ENCODE data around the gene ZDHHC14.

Gene ZDHHC14

GRCh38 chr6:157481189-157481864, 100.3 kb downstream of the ZDHHC14 start:
- Mint-ChIP-seq H3K9me3 (peaks cover 4% of the 10 kb centered on the region), H3K4me1 (ENCODE audit: low read depth) (peaks cover 13% of the 10 kb centered on the region), H3K27me3 (ENCODE audit: low read depth) (peaks cover 4% of the 10 kb centered on the region), H3K36me3 (ENCODE audit: low read depth) (peaks cover 5% of the 10 kb centered on the region), H3K27ac (no peak overlapping the region), H3K4me3 (no peak overlapping the region)
- no peak for DNase-seq (ENCODE audit: low spot score)

GRCh38 chr6:157481865-157482249, 100.9 kb downstream of the ZDHHC14 start:
- Mint-ChIP-seq H3K36me3 (ENCODE audit: low read depth) (peaks cover 2% of the 10 kb centered on the region), H3K4me3 (no peak overlapping the region), H3K9me3 (peaks cover 3% of the 10 kb centered on the region), H3K27ac (no peak overlapping the region), H3K27me3 (ENCODE audit: low read depth) (no peaks in the 10 kb centered on the region), H3K4me1 (ENCODE audit: low read depth) (peaks cover 15% of the 10 kb centered on the region)
- no peak for DNase-seq (ENCODE audit: low spot score)

GRCh38 chr6:157483770-157484169, 102.8 kb downstream of the ZDHHC14 start:
- Mint-ChIP-seq H3K4me3 (no peak overlapping the region), H3K4me1 (ENCODE audit: low read depth) (peaks cover 25% of the 10 kb centered on the region), H3K36me3 (ENCODE audit: low read depth) (peaks cover 2% of the 10 kb centered on the region)

GRCh38 chr6:157484181-157484580, 103.2 kb downstream of the ZDHHC14 start:
- H3K27ac Mint-ChIP-seq = no peak overlapping the region
- peaks cover 3% of the 10 kb centered on the region for H3K9me3 Mint-ChIP-seq
- no peak for DNase-seq (ENCODE audit: low spot score)
- H3K4me1 Mint-ChIP-seq (ENCODE audit: low read depth) = peaks cover 29% of the 10 kb centered on the region
- H3K36me3 Mint-ChIP-seq (ENCODE audit: low read depth) = peaks cover 2% of the 10 kb centered on the region
- no peak overlapping the region for H3K4me3 Mint-ChIP-seq
- H3K27me3 Mint-ChIP-seq (ENCODE audit: low read depth) = no peaks in the 10 kb centered on the region

More at GRCh38 chr6:157483770-157484169, 102.8 kb downstream of the ZDHHC14 start:
- peaks cover 3% of the 10 kb centered on the region for H3K9me3 Mint-ChIP-seq
- no peaks in the 10 kb centered on the region for H3K27me3 Mint-ChIP-seq (ENCODE audit: low read depth)
- H3K27ac Mint-ChIP-seq = no peak overlapping the region
- no peak for DNase-seq (ENCODE audit: low spot score)

- peak overlapping the region; percentile 81 for H3K27ac Mint-ChIP-seq
Observed at GRCh38 chr6:157486572-157486971, 105.6 kb downstream of the ZDHHC14 start.

GRCh38 chr6:157487110-157487773, 106.3 kb downstream of the ZDHHC14 start:
- Mint-ChIP-seq H3K27me3 (ENCODE audit: low read depth) (peaks cover 7% of the 10 kb centered on the region), H3K4me1 (ENCODE audit: low read depth) (peaks cover 30% of the 10 kb centered on the region), H3K27ac (no peak overlapping the region), H3K4me3 (peak overlapping the region; percentile 16), H3K36me3 (ENCODE audit: low read depth) (peaks cover 2% of the 10 kb centered on the region), H3K9me3 (peaks cover 3% of the 10 kb centered on the region)
- DNase-seq (ENCODE audit: low spot score) = no peak

More at GRCh38 chr6:157486572-157486971, 105.6 kb downstream of the ZDHHC14 start:
- Mint-ChIP-seq H3K36me3 (ENCODE audit: low read depth) (peaks cover 2% of the 10 kb centered on the region), H3K9me3 (peaks cover 3% of the 10 kb centered on the region), H3K4me1 (ENCODE audit: low read depth) (peaks cover 31% of the 10 kb centered on the region), H3K27me3 (ENCODE audit: low read depth) (peaks cover 7% of the 10 kb centered on the region), H3K4me3 (peak overlapping the region; percentile 62)
- no peak for DNase-seq (ENCODE audit: low spot score)

GRCh38 chr6:157488058-157488457, 107.1 kb downstream of the ZDHHC14 start:
- no peak for DNase-seq (ENCODE audit: low spot score)
- Mint-ChIP-seq H3K27ac (no peak overlapping the region), H3K27me3 (ENCODE audit: low read depth) (peaks cover 7% of the 10 kb centered on the region), H3K36me3 (ENCODE audit: low read depth) (peaks cover 2% of the 10 kb centered on the region), H3K9me3 (peaks cover 3% of the 10 kb centered on the region), H3K4me3 (no peak overlapping the region), H3K4me1 (ENCODE audit: low read depth) (peaks cover 30% of the 10 kb centered on the region)

- peaks cover 2% of the 10 kb centered on the region for H3K9me3 Mint-ChIP-seq
- peaks cover 2% of the 10 kb centered on the region for H3K36me3 Mint-ChIP-seq (ENCODE audit: low read depth)
- H3K27me3 Mint-ChIP-seq (ENCODE audit: low read depth) = peaks cover 7% of the 10 kb centered on the region
- DNase-seq (ENCODE audit: low spot score) = no peak
- no peak overlapping the region for H3K27ac Mint-ChIP-seq
- no peak overlapping the region for H3K4me3 Mint-ChIP-seq
- H3K4me1 Mint-ChIP-seq (ENCODE audit: low read depth) = peaks cover 30% of the 10 kb centered on the region
Observed at GRCh38 chr6:157488716-157489118, 107.7 kb downstream of the ZDHHC14 start.

- H3K9me3 Mint-ChIP-seq = peaks cover 4% of the 10 kb centered on the region
- H3K27me3 Mint-ChIP-seq (ENCODE audit: low read depth) = peaks cover 7% of the 10 kb centered on the region
- peaks cover 30% of the 10 kb centered on the region for H3K4me1 Mint-ChIP-seq (ENCODE audit: low read depth)
- peaks cover 4% of the 10 kb centered on the region for H3K36me3 Mint-ChIP-seq (ENCODE audit: low read depth)
- H3K4me3 Mint-ChIP-seq = no peak overlapping the region
- no peak overlapping the region for H3K27ac Mint-ChIP-seq
- DNase-seq (ENCODE audit: low spot score) = no peak
Observed at GRCh38 chr6:157490611-157491269, 109.8 kb downstream of the ZDHHC14 start.

GRCh38 chr6:157491571-157492232, 110.7 kb downstream of the ZDHHC14 start:
- Mint-ChIP-seq H3K36me3 (ENCODE audit: low read depth) (peaks cover 4% of the 10 kb centered on the region), H3K4me1 (ENCODE audit: low read depth) (peaks cover 22% of the 10 kb centered on the region), H3K27ac (no peak overlapping the region), H3K9me3 (peaks cover 11% of the 10 kb centered on the region), H3K27me3 (ENCODE audit: low read depth) (peaks cover 7% of the 10 kb centered on the region), H3K4me3 (no peak overlapping the region)
- DNase-seq (ENCODE audit: low spot score) = no peak

- Mint-ChIP-seq H3K4me1 (ENCODE audit: low read depth) (peaks cover 19% of the 10 kb centered on the region), H3K27me3 (ENCODE audit: low read depth) (peaks cover 7% of the 10 kb centered on the region), H3K36me3 (ENCODE audit: low read depth) (peaks cover 4% of the 10 kb centered on the region), H3K27ac (no peak overlapping the region), H3K9me3 (peaks cover 15% of the 10 kb centered on the region), H3K4me3 (no peak overlapping the region)
- no peak for DNase-seq (ENCODE audit: low spot score)
Observed at GRCh38 chr6:157492249-157492648, 111.3 kb downstream of the ZDHHC14 start.

GRCh38 chr6:157492741-157493140, 111.8 kb downstream of the ZDHHC14 start:
- peak overlapping the region; percentile 33 for H3K27ac Mint-ChIP-seq
- peaks cover 4% of the 10 kb centered on the region for H3K36me3 Mint-ChIP-seq (ENCODE audit: low read depth)
- peaks cover 7% of the 10 kb centered on the region for H3K27me3 Mint-ChIP-seq (ENCODE audit: low read depth)
- DNase-seq (ENCODE audit: low spot score) = no peak
- H3K4me3 Mint-ChIP-seq = no peak overlapping the region
- peaks cover 16% of the 10 kb centered on the region for H3K4me1 Mint-ChIP-seq (ENCODE audit: low read depth)
- peaks cover 15% of the 10 kb centered on the region for H3K9me3 Mint-ChIP-seq

- Mint-ChIP-seq H3K27me3 (ENCODE audit: low read depth) (peaks cover 7% of the 10 kb centered on the region), H3K27ac (peak overlapping the region; percentile 33)
Observed at GRCh38 chr6:157493173-157493572, 112.2 kb downstream of the ZDHHC14 start.

GRCh38 chr6:157493576-157493975, 112.6 kb downstream of the ZDHHC14 start:
- Mint-ChIP-seq H3K4me3 (no peak overlapping the region), H3K36me3 (ENCODE audit: low read depth) (peaks cover 4% of the 10 kb centered on the region), H3K27ac (no peak overlapping the region), H3K9me3 (peaks cover 15% of the 10 kb centered on the region), H3K27me3 (ENCODE audit: low read depth) (peaks cover 7% of the 10 kb centered on the region), H3K4me1 (ENCODE audit: low read depth) (peaks cover 20% of the 10 kb centered on the region)
- no peak for DNase-seq (ENCODE audit: low spot score)

More at GRCh38 chr6:157493173-157493572, 112.2 kb downstream of the ZDHHC14 start:
- no peak for DNase-seq (ENCODE audit: low spot score)
- H3K36me3 Mint-ChIP-seq (ENCODE audit: low read depth) = peaks cover 4% of the 10 kb centered on the region
- H3K9me3 Mint-ChIP-seq = peaks cover 15% of the 10 kb centered on the region
- H3K4me1 Mint-ChIP-seq (ENCODE audit: low read depth) = peaks cover 18% of the 10 kb centered on the region
- no peak overlapping the region for H3K4me3 Mint-ChIP-seq
